ENCODE data around the gene MT3. TPM values are rescaled to one million over a fixed set of nuclear protein-coding genes. Genes with fewer than 3 reads are reported as not detected.

MT3 gene
- total and polyA plus RNA-seq, 9 of the 15 experiments (the other 6 are each of a cell fraction or from before 2014, with no cell fraction given) = not detected

DNA sequence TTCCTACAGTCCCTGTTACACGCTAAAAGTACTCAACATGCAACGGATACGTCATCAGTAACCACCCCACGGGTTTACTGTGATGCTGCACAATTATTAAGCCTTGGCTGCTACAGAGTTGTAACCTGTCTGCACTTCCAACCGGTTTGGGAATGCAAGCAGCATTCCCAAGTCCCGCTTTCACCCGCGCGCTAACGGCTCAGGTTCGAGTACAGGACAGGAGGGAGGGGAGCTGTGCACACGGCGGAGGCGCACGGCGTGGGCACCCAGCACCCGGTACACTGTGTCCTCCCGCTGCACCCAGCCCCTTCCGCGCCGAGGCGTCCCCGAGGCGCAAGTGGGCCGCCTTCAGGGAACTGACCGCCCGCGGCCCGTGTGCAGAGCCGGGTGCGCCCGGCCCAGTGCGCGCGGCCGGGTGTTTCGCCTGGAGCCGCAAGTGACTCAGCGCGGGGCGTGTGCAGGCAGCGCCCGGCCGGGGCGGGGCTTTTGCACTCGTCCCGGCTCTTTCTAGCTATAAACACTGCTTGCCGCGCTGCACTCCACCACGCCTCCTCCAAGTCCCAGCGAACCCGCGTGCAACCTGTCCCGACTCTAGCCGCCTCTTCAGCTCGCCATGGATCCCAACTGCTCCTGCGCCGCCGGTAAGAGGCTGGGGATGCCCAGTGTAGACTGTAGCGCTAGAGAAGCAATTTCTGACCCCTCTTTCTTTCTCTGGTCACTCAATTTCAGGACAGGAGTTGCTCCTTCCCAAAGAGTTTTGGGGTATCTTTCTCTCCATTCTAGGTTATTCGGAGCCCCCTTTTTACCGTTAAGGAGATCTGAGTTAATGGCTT lies 18.9 kb downstream of the MT3 start, which contains the start of gene MT2A (continued):
- TF ChIP-seq, protein P1, sequence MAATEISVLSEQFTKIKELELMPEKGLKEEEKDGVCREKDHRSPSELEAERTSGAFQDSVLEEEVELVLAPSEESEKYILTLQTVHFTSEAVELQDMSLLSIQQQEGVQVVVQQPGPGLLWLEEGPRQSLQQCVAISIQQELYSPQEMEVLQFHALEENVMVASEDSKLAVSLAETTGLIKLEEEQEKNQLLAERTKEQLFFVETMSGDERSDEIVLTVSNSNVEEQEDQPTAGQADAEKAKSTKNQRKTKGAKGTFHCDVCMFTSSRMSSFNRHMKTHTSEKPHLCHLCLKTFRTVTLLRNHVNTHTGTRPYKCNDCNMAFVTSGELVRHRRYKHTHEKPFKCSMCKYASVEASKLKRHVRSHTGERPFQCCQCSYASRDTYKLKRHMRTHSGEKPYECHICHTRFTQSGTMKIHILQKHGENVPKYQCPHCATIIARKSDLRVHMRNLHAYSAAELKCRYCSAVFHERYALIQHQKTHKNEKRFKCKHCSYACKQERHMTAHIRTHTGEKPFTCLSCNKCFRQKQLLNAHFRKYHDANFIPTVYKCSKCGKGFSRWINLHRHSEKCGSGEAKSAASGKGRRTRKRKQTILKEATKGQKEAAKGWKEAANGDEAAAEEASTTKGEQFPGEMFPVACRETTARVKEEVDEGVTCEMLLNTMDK (IDR thresholded peaks at IDR 0.05; ENCODE audit: borderline replicate concordance, insufficient read depth, low read depth, low read length, poor library complexity, severe bottlenecking) = no peak
- TF ChIP-seq FOXP1 (CRISPR knock-in tag; IDR thresholded peaks at IDR 0.05) = no peak
- TF ChIP-seq BRD9 (IDR thresholded peaks at IDR 0.05; ENCODE audit: low read depth, partially characterized antibody) = peak; percentile 90
- TF ChIP-seq, protein P2, sequence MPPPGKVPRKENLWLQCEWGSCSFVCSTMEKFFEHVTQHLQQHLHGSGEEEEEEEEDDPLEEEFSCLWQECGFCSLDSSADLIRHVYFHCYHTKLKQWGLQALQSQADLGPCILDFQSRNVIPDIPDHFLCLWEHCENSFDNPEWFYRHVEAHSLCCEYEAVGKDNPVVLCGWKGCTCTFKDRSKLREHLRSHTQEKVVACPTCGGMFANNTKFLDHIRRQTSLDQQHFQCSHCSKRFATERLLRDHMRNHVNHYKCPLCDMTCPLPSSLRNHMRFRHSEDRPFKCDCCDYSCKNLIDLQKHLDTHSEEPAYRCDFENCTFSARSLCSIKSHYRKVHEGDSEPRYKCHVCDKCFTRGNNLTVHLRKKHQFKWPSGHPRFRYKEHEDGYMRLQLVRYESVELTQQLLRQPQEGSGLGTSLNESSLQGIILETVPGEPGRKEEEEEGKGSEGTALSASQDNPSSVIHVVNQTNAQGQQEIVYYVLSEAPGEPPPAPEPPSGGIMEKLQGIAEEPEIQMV (tag; conservative IDR thresholded peaks at IDR 0.05; ENCODE audit: low read depth) = no peak
- no peak for TF ChIP-seq NR4A1 (CRISPR knock-in tag; IDR thresholded peaks at IDR 0.05)
- no peak for TF ChIP-seq NR4A1 (tag; IDR thresholded peaks at IDR 0.05)
- TF ChIP-seq, protein P3, sequence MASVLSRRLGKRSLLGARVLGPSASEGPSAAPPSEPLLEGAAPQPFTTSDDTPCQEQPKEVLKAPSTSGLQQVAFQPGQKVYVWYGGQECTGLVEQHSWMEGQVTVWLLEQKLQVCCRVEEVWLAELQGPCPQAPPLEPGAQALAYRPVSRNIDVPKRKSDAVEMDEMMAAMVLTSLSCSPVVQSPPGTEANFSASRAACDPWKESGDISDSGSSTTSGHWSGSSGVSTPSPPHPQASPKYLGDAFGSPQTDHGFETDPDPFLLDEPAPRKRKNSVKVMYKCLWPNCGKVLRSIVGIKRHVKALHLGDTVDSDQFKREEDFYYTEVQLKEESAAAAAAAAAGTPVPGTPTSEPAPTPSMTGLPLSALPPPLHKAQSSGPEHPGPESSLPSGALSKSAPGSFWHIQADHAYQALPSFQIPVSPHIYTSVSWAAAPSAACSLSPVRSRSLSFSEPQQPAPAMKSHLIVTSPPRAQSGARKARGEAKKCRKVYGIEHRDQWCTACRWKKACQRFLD (CRISPR knock-in tag; IDR thresholded peaks at IDR 0.05) = no peak
- no peak for TF ChIP-seq ZNF696 (CRISPR knock-in tag; conservative IDR thresholded peaks at IDR 0.05)
- TF ChIP-seq PHB2 (IDR thresholded peaks at IDR 0.05; ENCODE audit: low read depth) = no peak
- no peak for TF ChIP-seq EWSR1 (IDR thresholded peaks at IDR 0.05; ENCODE audit: borderline replicate concordance, low read depth, partially characterized antibody)
- TF ChIP-seq, protein P4, sequence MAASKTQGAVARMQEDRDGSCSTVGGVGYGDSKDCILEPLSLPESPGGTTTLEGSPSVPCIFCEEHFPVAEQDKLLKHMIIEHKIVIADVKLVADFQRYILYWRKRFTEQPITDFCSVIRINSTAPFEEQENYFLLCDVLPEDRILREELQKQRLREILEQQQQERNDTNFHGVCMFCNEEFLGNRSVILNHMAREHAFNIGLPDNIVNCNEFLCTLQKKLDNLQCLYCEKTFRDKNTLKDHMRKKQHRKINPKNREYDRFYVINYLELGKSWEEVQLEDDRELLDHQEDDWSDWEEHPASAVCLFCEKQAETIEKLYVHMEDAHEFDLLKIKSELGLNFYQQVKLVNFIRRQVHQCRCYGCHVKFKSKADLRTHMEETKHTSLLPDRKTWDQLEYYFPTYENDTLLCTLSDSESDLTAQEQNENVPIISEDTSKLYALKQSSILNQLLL (CRISPR knock-in tag; IDR thresholded peaks at IDR 0.05; ENCODE audit: borderline replicate concordance) = no peak
- TF ChIP-seq HDGF (IDR thresholded peaks at IDR 0.05) = no peak
- TF ChIP-seq FOXJ2 (tag; IDR thresholded peaks at IDR 0.05) = no peak
- TF ChIP-seq, protein P5, sequence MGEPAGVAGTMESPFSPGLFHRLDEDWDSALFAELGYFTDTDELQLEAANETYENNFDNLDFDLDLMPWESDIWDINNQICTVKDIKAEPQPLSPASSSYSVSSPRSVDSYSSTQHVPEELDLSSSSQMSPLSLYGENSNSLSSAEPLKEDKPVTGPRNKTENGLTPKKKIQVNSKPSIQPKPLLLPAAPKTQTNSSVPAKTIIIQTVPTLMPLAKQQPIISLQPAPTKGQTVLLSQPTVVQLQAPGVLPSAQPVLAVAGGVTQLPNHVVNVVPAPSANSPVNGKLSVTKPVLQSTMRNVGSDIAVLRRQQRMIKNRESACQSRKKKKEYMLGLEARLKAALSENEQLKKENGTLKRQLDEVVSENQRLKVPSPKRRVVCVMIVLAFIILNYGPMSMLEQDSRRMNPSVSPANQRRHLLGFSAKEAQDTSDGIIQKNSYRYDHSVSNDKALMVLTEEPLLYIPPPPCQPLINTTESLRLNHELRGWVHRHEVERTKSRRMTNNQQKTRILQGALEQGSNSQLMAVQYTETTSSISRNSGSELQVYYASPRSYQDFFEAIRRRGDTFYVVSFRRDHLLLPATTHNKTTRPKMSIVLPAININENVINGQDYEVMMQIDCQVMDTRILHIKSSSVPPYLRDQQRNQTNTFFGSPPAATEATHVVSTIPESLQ (CRISPR knock-in tag; IDR thresholded peaks at IDR 0.05) = no peak
- no peak for TF ChIP-seq ZNF561 (CRISPR knock-in tag; conservative IDR thresholded peaks at IDR 0.05)
- TF ChIP-seq PHF20 (IDR thresholded peaks at IDR 0.05; ENCODE audit: partially characterized antibody) = peak; percentile 39
- TF ChIP-seq, protein P6, sequence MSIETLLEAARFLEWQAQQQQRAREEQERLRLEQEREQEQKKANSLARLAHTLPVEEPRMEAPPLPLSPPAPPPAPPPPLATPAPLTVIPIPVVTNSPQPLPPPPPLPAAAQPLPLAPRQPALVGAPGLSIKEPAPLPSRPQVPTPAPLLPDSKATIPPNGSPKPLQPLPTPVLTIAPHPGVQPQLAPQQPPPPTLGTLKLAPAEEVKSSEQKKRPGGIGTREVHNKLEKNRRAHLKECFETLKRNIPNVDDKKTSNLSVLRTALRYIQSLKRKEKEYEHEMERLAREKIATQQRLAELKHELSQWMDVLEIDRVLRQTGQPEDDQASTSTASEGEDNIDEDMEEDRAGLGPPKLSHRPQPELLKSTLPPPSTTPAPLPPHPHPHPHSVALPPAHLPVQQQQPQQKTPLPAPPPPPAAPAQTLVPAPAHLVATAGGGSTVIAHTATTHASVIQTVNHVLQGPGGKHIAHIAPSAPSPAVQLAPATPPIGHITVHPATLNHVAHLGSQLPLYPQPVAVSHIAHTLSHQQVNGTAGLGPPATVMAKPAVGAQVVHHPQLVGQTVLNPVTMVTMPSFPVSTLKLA (conservative IDR thresholded peaks at IDR 0.05) = peak; percentile 80 to 92
